Ovary (tissue), 9 donors: ENCODE results near the gene TMEM145. TPM values are rescaled to one million over a fixed set of nuclear protein-coding genes. Genes with fewer than 3 reads are reported as not detected.

Source experiments
- DNase-seq, 5 donors: peaks; one replicate each; pipeline ENCODE4 v3.0.0-alpha.2; 2019 to 2020
- H3K27ac ChIP-seq, 2 donors: fragments of 200-600 bp; one replicate each; pipeline versions ENCODE4 v1.5.1 to v1.8.0; 2019 to 2022
- H3K27me3 ChIP-seq: fragments of 200-600 bp; one replicate; pipeline ENCODE4 v1.8.0; 2022
- H3K36me3 ChIP-seq: fragments of 200-600 bp; sonication (generic); one replicate; pipeline ENCODE4 v1.5.1; 2019
- H3K4me1 ChIP-seq: one replicate; pipeline ENCODE4 v1.8.1; 2013; ENCODE audit warnings: mild to moderate bottlenecking, moderate library complexity; ENCODE audit not compliant: insufficient read depth
- H3K4me3 ChIP-seq: fragments of 200-600 bp; sonication (generic); one replicate; pipeline ENCODE4 v1.5.1; 2017
- H3K9me3 ChIP-seq, 2 donors: fragments of 200-600 bp in 1 of 2; sonication (generic) in 1 of 2; one replicate each; pipeline versions ENCODE4 v1.5.1 to v1.8.1; 2013 to 2019; ENCODE audit warnings: mild to moderate bottlenecking in 1 of 2, moderate library complexity in 1 of 2
- CTCF ChIP-seq, 3 donors: fragments of 450-650 bp in 2 of 3; fragments of 200-600 bp in 1 of 3; IDR thresholded peaks; one replicate each; pipeline versions ENCODE4 v1.5.1 to v1.8.0; 2016 to 2022; ENCODE audit warnings: antibody characterized with exemption in 3 of 3, mild to moderate bottlenecking in 1 of 3
- EP300 ChIP-seq: sonication (generic); formaldehyde crosslinking; IDR thresholded peaks from one replicate; pipeline ENCODE4 v1.6.1; 2017; ENCODE audit warnings: antibody characterized with exemption
- POLR2A ChIP-seq: fragments of 450-650 bp; IDR thresholded peaks from one replicate; pipeline ENCODE4 v1.6.1; 2017; ENCODE audit warnings: antibody characterized with exemption, mild to moderate bottlenecking, moderate library complexity
- WGBS, 3 donors: extraction: QIAGEN DNeasy Blood & Tissue Kit in 1 of 3; methylation state at CpG; one replicate each; pipeline versions ENCODE4 v1.1.5 to v1.1.7; 2013 to 2017; 5-methylcytosine and 5-hydroxymethylcytosine counted together
- intact Hi-C, 4 donors: fragments of 100-400 bp; cut with DNase I; formaldehyde crosslinking; loops; one replicate each; pipeline versions ENCODE4 v1.11.0 to v1.15.1; 2022 to 2023
- polyA plus RNA-seq, 2 donors: library from polyadenylated mRNA; stranded (reverse); fragments of 200-250 nt in 1 of 2; fragments of 350-450 nt in 1 of 2; fragmentation: Illumina TruSeq in 1 of 2; extraction: RNeasy Lipid Tissue Mini Kit (QIAGEN cat#74804) in 1 of 2; gene quantifications; one replicate each; pipeline ENCODE4 v1.2.3, GENCODE V29; 2013 to 2014
- total RNA-seq, 7 donors: library from RNA; depleted of rRNA in 2 of 7; stranded (reverse); fragments of >200 nt in 2 of 7; fragmentation: NEBNext Ultra II Directional in 3 of 7; extraction: Animal tissue kit (Norgen Biotek cat#: 25700) in 3 of 7; gene quantifications; one replicate each; pipeline versions ENCODE4 v1.1.0 to v1.2.4, GENCODE V29; 2016 to 2023
- donor health status: DM: no; HTN: no; CAD: no; lungs with moderate emphysema.
- donor health status: DM: no; HTN: no; CAD: no.
- donor health status: Bipolar disorder and iron deficiency.
- donor health status: DM: yes; HTN: yes; CAD: no.
- donor health status: DM: no; HTN: no; CAD: no.
- donor health status: DM: yes; HTN: yes; CAD: no.

TMEM145 gene
- total and polyA plus RNA-seq, 9 donors: 0.08 to 1.7 (median 0.30) TPM; not detected in 3

DNA sequence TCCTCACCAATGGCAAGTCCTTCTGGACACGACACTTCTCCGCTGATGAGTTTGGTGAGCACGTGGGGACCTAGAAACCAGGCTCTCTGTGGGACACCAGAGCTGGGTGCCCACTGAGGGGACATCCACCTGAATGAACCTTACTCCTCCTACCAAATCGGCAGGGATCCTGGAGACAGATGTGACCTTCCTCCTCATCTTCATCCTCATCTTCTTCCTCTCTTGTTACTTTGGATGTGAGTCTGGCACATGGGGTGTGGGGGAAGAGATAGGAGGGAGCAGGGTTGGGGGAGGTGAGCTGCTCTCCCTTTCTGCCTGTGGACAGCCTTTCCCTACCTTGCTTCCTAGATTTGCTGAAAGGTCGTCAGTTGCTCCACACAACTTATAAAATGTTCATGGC is 1.9 kb downstream of the TMEM145 start:
- intact Hi-C loops: no loop called here
- WGBS, 3 donors: 60 to 73% (median 68%) methylated on average over 5 of the region's 5 CpGs
- DNase-seq: no peak
- Histone ChIP-seq H3K36me3 (no peaks in the 10 kb centered on the region), H3K4me3 (no peak overlapping the region), H3K27ac (no peak overlapping the region), H3K9me3 (no peaks in the 10 kb centered on the region), H3K4me1 (peaks cover 3% of the 10 kb centered on the region), H3K27me3 (no peaks in the 10 kb centered on the region)
- TF ChIP-seq EP300 (no peak), CTCF (IDR thresholded peaks at IDR 0.05) (no peak), POLR2A (no peak)

DNA sequence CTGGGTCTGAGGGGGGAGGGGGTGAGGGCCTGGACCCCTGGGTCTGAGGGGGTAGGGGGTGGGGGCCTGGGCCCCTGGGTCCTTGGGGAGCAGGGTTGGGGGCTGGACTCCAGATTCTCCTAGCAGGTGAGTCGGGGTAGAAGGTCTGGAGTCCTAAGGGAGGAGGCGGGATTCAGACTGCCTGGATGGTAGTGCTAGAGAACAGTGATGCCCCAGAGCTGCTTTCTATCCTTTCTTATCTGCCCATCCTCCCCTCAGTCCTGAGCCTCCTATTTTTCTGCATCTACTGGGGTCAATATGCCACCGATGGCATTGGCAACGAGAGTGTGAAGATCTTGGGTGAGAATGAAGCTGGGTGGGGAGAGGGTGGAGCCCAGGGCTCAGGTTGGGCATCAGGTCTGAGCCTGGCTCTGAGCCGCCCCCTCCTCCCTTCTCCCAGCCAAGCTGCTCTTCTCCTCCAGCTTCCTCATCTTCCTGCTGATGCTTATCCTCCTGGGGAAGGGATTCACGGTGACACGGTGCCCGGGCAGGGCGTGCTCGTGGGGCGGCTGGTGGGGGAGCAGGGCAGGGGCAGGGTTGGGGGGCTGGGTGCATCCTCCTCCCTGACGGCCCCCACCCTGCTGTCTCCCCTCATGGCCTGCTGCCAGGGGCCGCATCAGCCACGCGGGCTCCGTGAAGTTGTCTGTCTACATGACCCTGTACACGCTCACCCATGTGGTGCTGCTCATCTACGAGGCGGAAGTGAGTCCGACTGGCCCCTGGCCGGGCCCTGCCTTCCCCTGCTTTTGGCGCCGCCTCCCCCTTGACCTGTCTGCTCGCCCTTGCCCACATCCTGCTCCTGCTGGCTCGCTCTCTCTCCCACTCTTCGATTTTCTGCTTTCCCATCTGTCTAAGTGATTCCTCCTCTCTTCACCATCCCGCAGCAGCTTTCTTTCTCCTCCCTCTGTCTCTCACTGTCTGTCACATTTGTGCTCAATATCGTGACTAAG is 3.4 kb downstream of the TMEM145 start:
- intact Hi-C loops: no loop called here
- Histone ChIP-seq H3K4me1 (peaks cover 3% of the 10 kb centered on the region), H3K27ac (no peak overlapping the region), H3K9me3 (no peaks in the 10 kb centered on the region), H3K4me3 (no peak overlapping the region), H3K27me3 (no peaks in the 10 kb centered on the region), H3K36me3 (no peaks in the 10 kb centered on the region)
- TF ChIP-seq EP300 (no peak), POLR2A (no peak), CTCF (IDR thresholded peaks at IDR 0.05) (no peak)
- WGBS, 3 donors: 27 to 37% (median 34%) methylated on average over 28 of the region's 28 CpGs
- DNase-seq: no peak

DNA sequence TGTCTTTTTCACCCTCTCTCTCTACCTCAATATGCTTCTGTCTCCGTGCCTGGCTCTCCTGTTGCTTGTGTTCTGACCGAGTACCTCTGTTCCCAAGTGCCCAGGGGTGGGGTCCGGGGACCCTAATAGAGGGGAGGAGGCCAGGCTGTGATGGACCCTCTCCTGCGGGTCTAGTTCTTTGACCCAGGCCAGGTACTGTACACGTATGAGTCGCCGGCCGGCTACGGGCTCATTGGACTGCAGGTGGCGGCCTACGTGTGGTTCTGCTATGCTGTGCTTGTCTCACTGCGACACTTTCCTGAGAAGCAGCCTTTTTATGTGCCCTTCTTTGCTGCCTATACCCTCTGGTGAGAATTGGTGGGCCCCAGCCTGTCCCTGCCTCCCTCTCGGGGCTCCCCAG is 4.4 kb downstream of the TMEM145 start:
- H3K27ac ChIP-seq: no peak overlapping the region
- intact Hi-C loops: no loop called here

DNA sequence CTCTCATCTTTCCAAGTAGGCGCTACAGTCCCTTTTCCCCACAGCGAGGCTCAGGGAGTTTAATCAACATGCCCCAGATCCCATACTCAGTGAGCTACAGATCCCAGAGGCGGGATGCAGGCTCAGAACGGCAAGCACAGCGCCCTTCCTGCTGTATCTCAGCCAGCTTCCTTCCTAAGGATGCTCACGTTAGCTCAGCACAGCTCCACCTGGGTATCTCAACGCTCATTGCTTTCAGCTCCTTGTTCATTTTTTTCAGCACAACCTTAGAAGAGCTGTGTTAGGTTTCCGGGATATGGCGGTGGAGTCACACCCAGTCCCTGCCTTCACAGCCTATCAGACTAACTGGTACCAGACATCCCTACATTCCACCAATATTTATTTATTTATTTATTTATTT is 9.2 kb downstream of the TMEM145 start:
- no peak for DNase-seq
- H3K27ac ChIP-seq: no peak overlapping the region
- no peaks in the 10 kb centered on the region for H3K27me3 ChIP-seq
- H3K9me3 ChIP-seq: no peaks in the 10 kb centered on the region
- 63 to 72% (median 64%) methylated on average over 9 of the region's 9 CpGs for WGBS, 3 donors
- no peak overlapping the region for H3K4me3 ChIP-seq
- no peak for TF ChIP-seq EP300
- no peak for TF ChIP-seq POLR2A
- no peak for TF ChIP-seq CTCF (IDR thresholded peaks at IDR 0.05)
- peaks cover 8% of the 10 kb centered on the region for H3K4me1 ChIP-seq
- H3K36me3 ChIP-seq: no peaks in the 10 kb centered on the region
- intact Hi-C loops: no loop called here

More for the DNA sequence above, 4.4 kb downstream of the TMEM145 start:
- TF ChIP-seq POLR2A (no peak), EP300 (no peak), CTCF (IDR thresholded peaks at IDR 0.05) (no peak)
- Histone ChIP-seq H3K9me3 (no peaks in the 10 kb centered on the region), H3K4me3 (no peak overlapping the region), H3K36me3 (no peaks in the 10 kb centered on the region), H3K27me3 (no peaks in the 10 kb centered on the region), H3K4me1 (peaks cover 3% of the 10 kb centered on the region)
- no peak for DNase-seq
- 85 to 90% (median 89%) methylated on average over 13 of the region's 13 CpGs for WGBS, 3 donors
